Activated B cell treated with CpG ODN at 0.5 μM for 24 hours (primary cell): ENCODE results near the gene GRAP. TPM values are rescaled to one million over a fixed set of nuclear protein-coding genes. Genes with fewer than 3 reads are reported as not detected.
"Not testable (repeated sequence)": the region's sequence is repeated elsewhere in the genome, so short reads cannot be mapped to it uniquely, and the experiment has no call there.

Experiments used
- ATAC-seq: fragments of 200-7000 bp; cut with Tn5 transposase; one replicate; pipeline ENCODE4 v1.10.0; 2021; ENCODE audit warnings: low read depth, mild to moderate bottlenecking, moderate library complexity
- CTCF ChIA-PET: fragments of 350-600 bp; sonication (Branson Sonifier 250); formaldehyde crosslinking; loops from one replicate; lab custom pipeline; 2021; ENCODE audit warnings: antibody characterized with exemption; lab: Charles Lee
- POLR2A ChIA-PET: fragments of 350-600 bp; sonication (Branson Sonifier 250); formaldehyde crosslinking; loops from one replicate; lab custom pipeline; 2021; ENCODE audit warnings: antibody characterized with exemption; lab: Charles Lee
- DNase-seq: peaks from one replicate; pipeline ENCODE4 v3.0.0; 2022
- H3K27ac Mint-ChIP-seq: one replicate; pipeline ENCODE4 v1.8.0; 2020; ENCODE audit warnings: mixed read lengths
- H3K27me3 Mint-ChIP-seq: one replicate; pipeline ENCODE4 v1.8.0; 2021; ENCODE audit warnings: mixed read lengths
- H3K36me3 Mint-ChIP-seq: one replicate; pipeline ENCODE4 v1.8.0; 2021; ENCODE audit warnings: low read depth, mixed read lengths
- H3K4me1 Mint-ChIP-seq: one replicate; pipeline ENCODE4 v1.8.0; 2021; ENCODE audit warnings: mixed read lengths
- H3K4me3 Mint-ChIP-seq: one replicate; pipeline ENCODE4 v1.8.0; 2020; ENCODE audit warnings: mild to moderate bottlenecking, mixed read lengths
- H3K9me3 Mint-ChIP-seq: one replicate; pipeline ENCODE4 v1.8.0; 2020; ENCODE audit warnings: mixed read lengths
- intact Hi-C: fragments of 100-400 bp; cut with micrococcal nuclease; formaldehyde crosslinking; loops from one replicate; pipeline ENCODE4 v1.15.1; 2024
- total RNA-seq: library from RNA; stranded (reverse); gene quantifications from 2 replicates; pipeline ENCODE4 v1.2.3, GENCODE V29; 2022
- TF ChIP-seq, protein P1 (sequence below): fragments of 200-600 bp; IDR thresholded peaks from one replicate; pipeline ENCODE4 v1.8.0; 2022; ENCODE audit warnings: antibody characterized with exemption, mild to moderate bottlenecking

GRAP gene
- total RNA-seq, 1 donor from 2014 or later, result 39.2 TPM

- peaks cover 51% of the 10 kb centered on the region for H3K36me3 Mint-ChIP-seq
- no peak for DNase-seq
- CTCF ChIA-PET, result no interaction called here
Measured at GRCh38 chr17:19021622-19022083, 25.1 kb downstream of the GRAP start.

DNA sequence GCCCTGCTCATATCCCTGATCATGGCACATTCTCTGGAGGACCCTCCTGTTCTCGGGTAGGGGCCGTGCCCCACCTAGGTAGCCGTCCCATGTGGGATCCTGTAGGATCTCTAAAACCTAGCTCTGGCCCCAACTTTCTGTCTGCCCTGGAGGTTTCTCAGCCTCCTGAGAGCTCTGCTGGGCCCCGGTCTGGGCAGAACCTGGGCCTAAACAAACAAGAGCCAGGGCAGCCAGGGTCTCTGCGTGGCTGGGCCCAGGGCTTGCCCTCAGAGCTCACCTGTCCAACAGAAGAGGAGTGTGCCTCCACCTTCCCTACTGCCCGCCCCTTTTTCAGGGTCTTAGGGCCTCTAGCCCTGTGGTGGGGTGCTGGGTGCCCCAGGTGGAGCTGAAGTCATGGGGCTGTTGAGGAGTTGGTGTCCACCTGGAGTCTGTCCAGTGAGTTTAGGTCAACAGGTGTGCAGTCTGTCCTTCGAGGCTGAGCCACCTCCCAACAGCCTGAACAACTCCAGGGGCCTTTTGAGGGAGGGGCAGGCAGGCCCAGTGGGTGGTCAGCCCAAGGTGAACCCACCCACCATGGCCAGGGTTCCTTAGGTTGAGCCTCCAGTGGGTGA is 25.6 kb downstream of the GRAP start:
- peak overlapping the region; percentile 18 for H3K27ac Mint-ChIP-seq
- H3K27me3 Mint-ChIP-seq, CTCF ChIA-PET, DNase-seq, intact Hi-C loops, H3K9me3 Mint-ChIP-seq, POLR2A ChIA-PET, H3K4me3 Mint-ChIP-seq, ATAC-seq: not testable (repeated sequence)
- H3K36me3 Mint-ChIP-seq, result peaks cover 51% of the 10 kb centered on the region
- peaks cover 24% of the 10 kb centered on the region for H3K4me1 Mint-ChIP-seq

More at GRCh38 chr17:19021622-19022083, 25.1 kb downstream of the GRAP start:
- no peak overlapping the region for H3K4me3 Mint-ChIP-seq
- H3K27ac Mint-ChIP-seq, result peak overlapping the region; percentile 18
- peak; percentile 40 for ATAC-seq
- TF ChIP-seq, protein P1, sequence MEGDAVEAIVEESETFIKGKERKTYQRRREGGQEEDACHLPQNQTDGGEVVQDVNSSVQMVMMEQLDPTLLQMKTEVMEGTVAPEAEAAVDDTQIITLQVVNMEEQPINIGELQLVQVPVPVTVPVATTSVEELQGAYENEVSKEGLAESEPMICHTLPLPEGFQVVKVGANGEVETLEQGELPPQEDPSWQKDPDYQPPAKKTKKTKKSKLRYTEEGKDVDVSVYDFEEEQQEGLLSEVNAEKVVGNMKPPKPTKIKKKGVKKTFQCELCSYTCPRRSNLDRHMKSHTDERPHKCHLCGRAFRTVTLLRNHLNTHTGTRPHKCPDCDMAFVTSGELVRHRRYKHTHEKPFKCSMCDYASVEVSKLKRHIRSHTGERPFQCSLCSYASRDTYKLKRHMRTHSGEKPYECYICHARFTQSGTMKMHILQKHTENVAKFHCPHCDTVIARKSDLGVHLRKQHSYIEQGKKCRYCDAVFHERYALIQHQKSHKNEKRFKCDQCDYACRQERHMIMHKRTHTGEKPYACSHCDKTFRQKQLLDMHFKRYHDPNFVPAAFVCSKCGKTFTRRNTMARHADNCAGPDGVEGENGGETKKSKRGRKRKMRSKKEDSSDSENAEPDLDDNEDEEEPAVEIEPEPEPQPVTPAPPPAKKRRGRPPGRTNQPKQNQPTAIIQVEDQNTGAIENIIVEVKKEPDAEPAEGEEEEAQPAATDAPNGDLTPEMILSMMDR, result no peak
- no peaks in the 10 kb centered on the region for H3K9me3 Mint-ChIP-seq
- intact Hi-C loops, result no loop called here
- H3K27me3 Mint-ChIP-seq, result no peaks in the 10 kb centered on the region
- POLR2A ChIA-PET, result no interaction called here
- peaks cover 24% of the 10 kb centered on the region for H3K4me1 Mint-ChIP-seq

DNA sequence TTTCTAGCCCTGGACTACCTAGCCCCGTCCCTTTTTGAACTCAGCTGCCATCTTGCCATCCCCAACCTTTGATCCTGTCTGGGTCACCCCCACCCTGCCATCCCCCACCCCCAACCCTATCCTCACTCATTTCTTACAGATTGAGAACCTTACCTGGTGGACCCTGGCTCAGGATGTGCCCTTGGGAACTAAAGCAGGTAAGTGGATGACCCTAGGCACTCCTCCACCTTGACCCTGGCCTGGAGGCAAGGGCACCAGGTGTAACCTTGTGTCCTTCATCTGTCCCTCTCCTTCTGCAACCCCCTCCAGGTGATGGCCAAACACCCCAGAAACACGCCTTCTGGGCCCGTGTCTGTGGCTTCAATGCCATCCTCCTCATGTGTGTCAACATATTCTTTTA is 26.7 kb downstream of the GRAP start:
- Mint-ChIP-seq H3K4me3 (no peak overlapping the region), H3K36me3 (peaks cover 51% of the 10 kb centered on the region), H3K4me1 (peaks cover 24% of the 10 kb centered on the region), H3K27ac (peak overlapping the region; percentile 24), H3K9me3 (no peaks in the 10 kb centered on the region), H3K27me3 (no peaks in the 10 kb centered on the region)
- no peak for DNase-seq
- ChIA-PET POLR2A (no interaction called here), CTCF (no interaction called here)
- intact Hi-C loops, result no loop called here
- TF ChIP-seq, protein P1, result no peak
- no peak for ATAC-seq

DNA sequence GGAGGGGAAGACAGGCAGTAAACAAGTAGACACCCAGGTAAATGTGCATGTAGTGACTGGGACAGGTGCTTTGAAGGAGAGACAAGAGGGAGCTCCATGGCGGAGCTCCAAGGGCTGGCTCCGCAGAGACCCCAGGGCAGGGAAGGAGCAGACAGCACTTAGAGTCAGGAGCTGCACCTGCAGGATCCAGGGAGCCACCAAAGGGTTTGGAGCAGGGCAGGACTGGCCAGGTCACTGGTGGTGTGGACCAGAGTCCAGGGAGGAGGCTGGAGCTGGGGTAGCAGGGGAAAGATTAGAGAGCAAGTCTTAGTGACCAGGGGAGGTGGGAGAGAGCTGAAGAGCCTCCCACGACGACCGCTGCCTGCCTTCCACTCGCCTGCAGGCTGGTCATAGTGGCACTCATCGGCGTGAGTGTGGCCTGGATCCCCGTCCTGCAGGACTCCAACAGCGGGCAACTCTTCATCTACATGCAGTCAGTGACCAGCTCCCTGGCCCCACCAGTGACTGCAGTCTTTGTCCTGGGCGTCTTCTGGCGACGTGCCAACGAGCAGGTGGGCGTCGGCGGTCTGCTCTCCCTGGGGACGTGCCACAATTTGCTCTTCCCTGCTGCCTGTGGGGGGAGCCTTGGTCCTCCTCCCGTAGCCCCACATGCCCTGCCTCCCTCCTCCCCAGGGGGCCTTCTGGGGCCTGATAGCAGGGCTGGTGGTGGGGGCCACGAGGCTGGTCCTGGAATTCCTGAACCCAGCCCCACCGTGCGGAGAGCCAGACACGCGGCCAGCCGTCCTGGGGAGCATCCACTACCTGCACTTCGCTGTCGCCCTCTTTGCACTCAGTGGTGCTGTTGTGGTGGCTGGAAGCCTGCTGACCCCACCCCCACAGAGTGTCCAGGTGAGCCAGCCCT is 27.5 kb downstream of the GRAP start:
- intact Hi-C loops, result loop anchor here (10.0 kb wide), 2 partner anchors 54 to 104 kb away; no protein-coding TSS in a partner anchor
- TF ChIP-seq, protein P1, result no peak
- DNase-seq (no peak), ATAC-seq (no peak)
- H3K4me3 Mint-ChIP-seq, result no peak overlapping the region
- CTCF ChIA-PET, result interaction anchor here (1.3 kb wide), 1 partner anchor 58 kb away, joined by 3 read pairs; no protein-coding TSS in a partner anchor
- H3K9me3 Mint-ChIP-seq, result no peaks in the 10 kb centered on the region
- H3K4me1 Mint-ChIP-seq, result peaks cover 18% of the 10 kb centered on the region
- H3K27me3 Mint-ChIP-seq, result no peaks in the 10 kb centered on the region
- peaks cover 44% of the 10 kb centered on the region for H3K36me3 Mint-ChIP-seq
- POLR2A ChIA-PET, result interaction anchor here (1.4 kb wide), 1 partner anchor 14 kb away, joined by 4 read pairs; the partner anchor contains the start of gene FAM83G
- H3K27ac Mint-ChIP-seq, result no peak overlapping the region

GRCh38 chr17:19018600-19018950 is 28.2 kb downstream of the GRAP start:
- H3K4me3 Mint-ChIP-seq, result no peak overlapping the region
- H3K27me3 Mint-ChIP-seq, result no peaks in the 10 kb centered on the region
- ATAC-seq (no peak), DNase-seq (no peak)
- POLR2A ChIA-PET, result interaction anchor here (1.4 kb wide), 1 partner anchor 14 kb away, joined by 4 read pairs; the partner anchor contains the start of gene FAM83G
- CTCF ChIA-PET, result interaction anchor here (1.3 kb wide), 1 partner anchor 57 kb away, joined by 3 read pairs; no protein-coding TSS in a partner anchor
- TF ChIP-seq, protein P1, result no peak
- no peak overlapping the region for H3K27ac Mint-ChIP-seq
- H3K9me3 Mint-ChIP-seq, result no peaks in the 10 kb centered on the region
- peaks cover 38% of the 10 kb centered on the region for H3K36me3 Mint-ChIP-seq
- peaks cover 15% of the 10 kb centered on the region for H3K4me1 Mint-ChIP-seq
- intact Hi-C loops, result loop anchor here (10.0 kb wide), 2 partner anchors 54 to 104 kb away; no protein-coding TSS in a partner anchor
